Naive thymus-derived CD8-positive, alpha-beta T cell (primary cell): ENCODE data around the gene KCNA10. TPM values are rescaled to one million over a fixed set of nuclear protein-coding genes. Genes with fewer than 3 reads are reported as not detected.

Source experiments
- ATAC-seq, 2 donors: fragments of 150-1000 bp; cut with Tn5 transposase in 1 of 2; sonication (Bioruptor Pico), chemical (Tn5 transposase) in 1 of 2; 1 replicate in 1 of 2; 2 replicates in 1 of 2; pipeline ENCODE4 v1.10.0; 2021; ENCODE audit warnings: mild to moderate bottlenecking in 2 of 2, moderate library complexity in 2 of 2
- POLR2A ChIA-PET: fragments of 350-600 bp; sonication (Branson Sonifier 250); formaldehyde crosslinking; loops from one replicate; lab custom pipeline; 2021; ENCODE audit warnings: antibody characterized with exemption; lab: Charles Lee
- DNase-seq, 10 donors: peaks; one replicate each; pipeline versions ENCODE4 v3.0.0 to v3.0.0-alpha.2; 2020 to 2022
- H3K27ac Mint-ChIP-seq, 10 donors: one replicate each; pipeline ENCODE4 v1.8.0; 2020 to 2022; ENCODE audit warnings: mild to moderate bottlenecking in 10 of 10, mixed read lengths in 10 of 10, moderate library complexity in 4 of 10, inconsistent platforms in 1 of 10
- H3K27me3 Mint-ChIP-seq, 5 donors: one replicate each; pipeline ENCODE4 v1.8.0; 2021 to 2022; ENCODE audit warnings: mixed read lengths in 5 of 5
- H3K36me3 Mint-ChIP-seq, 3 donors: one replicate each; pipeline ENCODE4 v1.8.0; 2020 to 2022; ENCODE audit warnings: mixed read lengths in 3 of 3, mild to moderate bottlenecking in 2 of 3, inconsistent platforms in 1 of 3
- H3K4me1 Mint-ChIP-seq, 4 donors: one replicate each; pipeline ENCODE4 v1.8.0; 2021 to 2022; ENCODE audit warnings: mixed read lengths in 4 of 4
- H3K4me3 Mint-ChIP-seq, 10 donors: one replicate each; pipeline ENCODE4 v1.8.0; 2020 to 2022; ENCODE audit warnings: mild to moderate bottlenecking in 10 of 10, mixed read lengths in 10 of 10, moderate library complexity in 6 of 10, inconsistent platforms in 1 of 10
- H3K9me3 Mint-ChIP-seq, 9 donors: one replicate each; pipeline ENCODE4 v1.8.0; 2020 to 2022; ENCODE audit warnings: mixed read lengths in 9 of 9, mild to moderate bottlenecking in 3 of 9, inconsistent platforms in 1 of 9, moderate library complexity in 1 of 9
- polyA plus RNA-seq, 3 donors: library from polyadenylated mRNA; unstranded; fragments of 300-500 nt; fragmentation: Illumina TruSeq; gene quantifications; one replicate each; pipeline ENCODE4 v1.2.3, GENCODE V29; 2021
- total RNA-seq, 8 experiments: library from RNA in 2 of 8; stranded (reverse) in 2 of 8; gene quantifications; one replicate each; pipeline ENCODE4 v1.2.3 and lab custom pipeline; 2021 to 2026

The KCNA10 gene
- total and polyA plus RNA-seq, 5 experiments from 2014 or later = not detected

GRCh38 chr1:110548381-110548780 is 29.4 kb upstream of the KCNA10 start:
- POLR2A ChIA-PET = no interaction called here
- Mint-ChIP-seq H3K4me3 (no peak overlapping the region), H3K9me3 (no peaks in the 10 kb centered on the region), H3K4me1 (no peaks in the 10 kb centered on the region), H3K27me3 (peaks cover 12 to 60% (median 40%) of the 10 kb centered on the region in 5 donors), H3K27ac (no peak overlapping the region), H3K36me3 (no peaks in the 10 kb centered on the region)
- no peak for DNase-seq
- ATAC-seq = no peak

- POLR2A ChIA-PET = no interaction called here
- no peak for ATAC-seq
These were observed 28.0 kb upstream of the KCNA10 start for GRCh38 chr1:110547017-110547416.

GRCh38 chr1:110545492-110545891 is 26.5 kb upstream of the KCNA10 start:
- peaks cover 2 to 31% (median 16%) of the 10 kb centered on the region in 5 donors for H3K27me3 Mint-ChIP-seq
- ATAC-seq = no peak
- DNase-seq = no peak
- no peaks in the 10 kb centered on the region for H3K36me3 Mint-ChIP-seq
- H3K9me3 Mint-ChIP-seq = peaks cover 0 to 4% (median 0%) of the 10 kb centered on the region in 9 donors
- no peak overlapping the region for H3K27ac Mint-ChIP-seq
- no peak overlapping the region for H3K4me3 Mint-ChIP-seq
- POLR2A ChIA-PET = no interaction called here
- no peaks in the 10 kb centered on the region for H3K4me1 Mint-ChIP-seq

More at GRCh38 chr1:110547017-110547416, 28.0 kb upstream of the KCNA10 start:
- DNase-seq = no peak
- Mint-ChIP-seq H3K27me3 (peaks cover 4 to 46% (median 28%) of the 10 kb centered on the region in 5 donors), H3K9me3 (peaks cover 0 to 4% (median 0%) of the 10 kb centered on the region in 9 donors), H3K4me3 (no peak overlapping the region), H3K27ac (no peak overlapping the region), H3K4me1 (no peaks in the 10 kb centered on the region), H3K36me3 (no peaks in the 10 kb centered on the region)

- Mint-ChIP-seq H3K27ac (no peak overlapping the region), H3K36me3 (no peaks in the 10 kb centered on the region), H3K9me3 (peaks cover 0 to 4% (median 0%) of the 10 kb centered on the region in 9 donors), H3K4me3 (no peak overlapping the region), H3K4me1 (no peaks in the 10 kb centered on the region), H3K27me3 (peaks cover 2 to 28% (median 16%) of the 10 kb centered on the region in 5 donors)
- POLR2A ChIA-PET = no interaction called here
- ATAC-seq (no peak), DNase-seq (no peak)
These were observed 25.8 kb upstream of the KCNA10 start for GRCh38 chr1:110544753-110545152.

- peaks cover 2 to 23% (median 18%) of the 10 kb centered on the region in 5 donors for H3K27me3 Mint-ChIP-seq
- peaks cover 0 to 4% (median 0%) of the 10 kb centered on the region in 9 donors for H3K9me3 Mint-ChIP-seq
- no peak for DNase-seq
- POLR2A ChIA-PET = no interaction called here
- no peaks in the 10 kb centered on the region for H3K4me1 Mint-ChIP-seq
- H3K27ac Mint-ChIP-seq = no peak overlapping the region
- no peak overlapping the region for H3K4me3 Mint-ChIP-seq
- no peak for ATAC-seq
- no peaks in the 10 kb centered on the region for H3K36me3 Mint-ChIP-seq
These were observed 23.8 kb upstream of the KCNA10 start for GRCh38 chr1:110542725-110543124.

GRCh38 chr1:110541906-110542395 is 23.0 kb upstream of the KCNA10 start:
- POLR2A ChIA-PET = no interaction called here
- H3K27ac Mint-ChIP-seq = peak overlapping the region in 1 of 10 donors; percentile 3
- H3K4me1 Mint-ChIP-seq = no peaks in the 10 kb centered on the region
- H3K9me3 Mint-ChIP-seq = peaks cover 0 to 4% (median 0%) of the 10 kb centered on the region in 9 donors
- DNase-seq = no peak
- no peak overlapping the region for H3K4me3 Mint-ChIP-seq
- H3K27me3 Mint-ChIP-seq = peaks cover 2 to 18% (median 17%) of the 10 kb centered on the region in 5 donors
- no peaks in the 10 kb centered on the region for H3K36me3 Mint-ChIP-seq
- no peak for ATAC-seq

GRCh38 chr1:110540891-110541685 is 22.1 kb upstream of the KCNA10 start:
- DNase-seq = no peak
- POLR2A ChIA-PET = no interaction called here
- ATAC-seq = no peak
- Mint-ChIP-seq H3K27me3 (peaks cover 1 to 13% (median 9%) of the 10 kb centered on the region in 5 donors), H3K4me1 (no peaks in the 10 kb centered on the region), H3K27ac (no peak overlapping the region), H3K4me3 (no peak overlapping the region), H3K36me3 (no peaks in the 10 kb centered on the region), H3K9me3 (peaks cover 0 to 4% (median 0%) of the 10 kb centered on the region in 9 donors)

GRCh38 chr1:110538921-110539320 is 19.9 kb upstream of the KCNA10 start:
- peaks cover 0 to 4% (median 0%) of the 10 kb centered on the region in 9 donors for H3K9me3 Mint-ChIP-seq
- POLR2A ChIA-PET = no interaction called here
- no peaks in the 10 kb centered on the region for H3K4me1 Mint-ChIP-seq
- ATAC-seq (no peak), DNase-seq (no peak)
- no peak overlapping the region for H3K27ac Mint-ChIP-seq
- H3K27me3 Mint-ChIP-seq = peaks cover 0 to 7% (median 2%) of the 10 kb centered on the region in 5 donors
- no peak overlapping the region for H3K4me3 Mint-ChIP-seq
- no peaks in the 10 kb centered on the region for H3K36me3 Mint-ChIP-seq

GRCh38 chr1:110538075-110538474 is 19.1 kb upstream of the KCNA10 start:
- Mint-ChIP-seq H3K36me3 (no peaks in the 10 kb centered on the region), H3K4me3 (no peak overlapping the region), H3K27ac (no peak overlapping the region), H3K4me1 (no peaks in the 10 kb centered on the region), H3K27me3 (peaks cover 0 to 7% (median 2%) of the 10 kb centered on the region in 5 donors), H3K9me3 (peaks cover 0 to 2% (median 0%) of the 10 kb centered on the region in 9 donors)
- ATAC-seq (no peak), DNase-seq (no peak)
- POLR2A ChIA-PET = no interaction called here

- H3K4me1 Mint-ChIP-seq = no peaks in the 10 kb centered on the region
- no peak overlapping the region for H3K4me3 Mint-ChIP-seq
- DNase-seq (no peak), ATAC-seq (no peak)
- peaks cover 0 to 16% (median 2%) of the 10 kb centered on the region in 5 donors for H3K27me3 Mint-ChIP-seq
- H3K27ac Mint-ChIP-seq = no peak overlapping the region
- no peaks in the 10 kb centered on the region for H3K36me3 Mint-ChIP-seq
- POLR2A ChIA-PET = no interaction called here
- no peaks in the 10 kb centered on the region for H3K9me3 Mint-ChIP-seq
These were observed 17.0 kb upstream of the KCNA10 start for GRCh38 chr1:110535985-110536384.

GRCh38 chr1:110533230-110533629 is 14.3 kb upstream of the KCNA10 start:
- Mint-ChIP-seq H3K9me3 (no peaks in the 10 kb centered on the region), H3K27me3 (peaks cover 4 to 20% (median 9%) of the 10 kb centered on the region in 5 donors), H3K4me1 (no peaks in the 10 kb centered on the region), H3K4me3 (no peak overlapping the region), H3K36me3 (no peaks in the 10 kb centered on the region), H3K27ac (no peak overlapping the region)
- DNase-seq = no peak
- POLR2A ChIA-PET = no interaction called here
- no peak for ATAC-seq

- H3K4me3 Mint-ChIP-seq = no peak overlapping the region
- peaks cover 0 to 6% (median 3%) of the 10 kb centered on the region in 4 donors for H3K4me1 Mint-ChIP-seq
- no peak overlapping the region for H3K27ac Mint-ChIP-seq
- POLR2A ChIA-PET = no interaction called here
- H3K36me3 Mint-ChIP-seq = no peaks in the 10 kb centered on the region
- ATAC-seq (no peak), DNase-seq (no peak)
- H3K27me3 Mint-ChIP-seq = peaks cover 3 to 21% (median 14%) of the 10 kb centered on the region in 5 donors
- H3K9me3 Mint-ChIP-seq = no peaks in the 10 kb centered on the region
These were observed 10.0 kb upstream of the KCNA10 start for GRCh38 chr1:110529011-110529410.

GRCh38 chr1:110526201-110526780 is 7.3 kb upstream of the KCNA10 start:
- DNase-seq (no peak), ATAC-seq (no peak)
- H3K27me3 Mint-ChIP-seq = peaks cover 18 to 44% (median 26%) of the 10 kb centered on the region in 5 donors
- POLR2A ChIA-PET = no interaction called here
- H3K36me3 Mint-ChIP-seq = no peaks in the 10 kb centered on the region
- H3K4me3 Mint-ChIP-seq = no peak overlapping the region
- H3K9me3 Mint-ChIP-seq = peaks cover 0 to 2% (median 0%) of the 10 kb centered on the region in 9 donors
- H3K4me1 Mint-ChIP-seq = peaks cover 0 to 6% (median 3%) of the 10 kb centered on the region in 4 donors
- H3K27ac Mint-ChIP-seq = no peak overlapping the region
